Mammary epithelial cell (primary cell): Measurements from ENCODE around the gene SPECC1.

Source experiments
- CTCF ChIP-seq, 2 donors: IDR thresholded peaks in 1 of 2; conservative IDR thresholded peaks in 1 of 2; 2 replicates each; pipeline ENCODE4 v1.5.1; 2011 to 2012; ENCODE audit warnings: inconsistent platforms in 2 of 2, low read length in 2 of 2, mild to moderate bottlenecking in 2 of 2, control low read depth in 1 of 2, low read depth in 1 of 2; ENCODE audit not compliant: insufficient read depth in 1 of 2; ENCODE audit errors: extremely low read depth in 1 of 2
- EZH2 ChIP-seq: IDR thresholded peaks from 2 replicates; pipeline ENCODE4 v1.6.1; 2012; ENCODE audit warnings: low read length, inconsistent platforms, borderline replicate concordance

DNA sequence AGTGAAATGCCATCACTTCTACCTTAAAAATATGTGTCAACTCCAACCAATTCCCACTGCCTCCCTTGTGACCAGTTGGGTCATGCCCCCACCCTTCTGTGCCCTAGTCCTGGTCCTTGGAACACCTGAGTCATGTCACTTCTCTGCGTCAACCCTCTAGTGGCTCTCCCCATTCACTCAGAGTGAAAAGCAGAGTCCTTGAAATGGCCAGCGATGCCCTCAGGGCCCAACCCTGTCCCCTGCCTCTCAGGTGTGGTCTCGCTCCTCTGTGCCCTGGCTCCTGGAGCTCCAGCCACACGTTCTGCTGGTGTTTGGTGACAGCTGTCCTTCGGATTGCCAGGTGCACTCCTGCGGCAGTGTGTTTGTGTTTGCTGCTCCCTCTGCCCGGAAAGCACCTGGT is 89.2 kb downstream of the SPECC1 start:
- TF ChIP-seq CTCF (conservative IDR thresholded peaks at IDR 0.05 in 1 of 2, IDR thresholded peaks at IDR 0.05 in 1 of 2; ENCODE audit: extremely low read depth in 1 of 2, insufficient read depth in 1 of 2, low read depth in 1 of 2, low read length in 2 of 2): no peak
- TF ChIP-seq EZH2: no peak
